ENCODE results near the gene CBLN3.
"Not testable (repeated sequence)": the region's sequence is repeated elsewhere in the genome, so short reads cannot be mapped to it uniquely, and the experiment has no call there.

The CBLN3 gene

GRCh38 chr14:24429395-24430142 is at the start of gene CBLN3, which contains the start of gene KHNYN:
Gene CBLN3, minus strand, starts transcription at chr14:24429668. Its CDS starts 614 bp downstream, at chr14:24429054.
Gene KHNYN, plus strand, starts transcription at chr14:24429954. Its CDS starts 777 bp downstream, at chr14:24430731.
- DNase-seq, result no peak

- no peak for DNase-seq
These were observed 45.8 kb upstream of the CBLN3 start for GRCh38 chr14:24475261-24475660.

GRCh38 chr14:24473211-24473610 is 43.7 kb upstream of the CBLN3 start:
- DNase-seq, result no peak

GRCh38 chr14:24470450-24470849 is 41.0 kb upstream of the CBLN3 start:
- DNase-seq, result not testable (repeated sequence)

- DNase-seq, result no peak
These were observed 36.3 kb upstream of the CBLN3 start for GRCh38 chr14:24465805-24466204.

GRCh38 chr14:24465368-24465767 is 35.9 kb upstream of the CBLN3 start:
- DNase-seq, result no peak

GRCh38 chr14:24463884-24464785 is 34.7 kb upstream of the CBLN3 start:
- no peak for DNase-seq

- DNase-seq, result no peak
These were observed 33.8 kb upstream of the CBLN3 start for GRCh38 chr14:24463017-24463883.

- DNase-seq, result no peak
These were observed 31.9 kb upstream of the CBLN3 start for GRCh38 chr14:24461336-24461735.

GRCh38 chr14:24459331-24459730 is 29.9 kb upstream of the CBLN3 start:
- no peak for DNase-seq

GRCh38 chr14:24458736-24459135 is 29.3 kb upstream of the CBLN3 start:
- DNase-seq, result no peak

- no peak for DNase-seq
These were observed 27.5 kb upstream of the CBLN3 start for GRCh38 chr14:24456980-24457379.

- not testable (repeated sequence) for DNase-seq
These were observed 21.4 kb upstream of the CBLN3 start for GRCh38 chr14:24450828-24451227.

GRCh38 chr14:24443053-24443665 is 13.7 kb upstream of the CBLN3 start:
- DNase-seq, result no peak

- no peak for DNase-seq
These were observed 13.0 kb upstream of the CBLN3 start, which contains the start of gene SDR39U1 for GRCh38 chr14:24442240-24443052. Gene SDR39U1, minus strand, starts transcription at chr14:24442776. Its CDS starts 7 bp downstream, at chr14:24442769.

- no peak for DNase-seq
These were observed 12.4 kb upstream of the CBLN3 start for GRCh38 chr14:24441904-24442239.

GRCh38 chr14:24441485-24441884 is 12.0 kb upstream of the CBLN3 start:
- DNase-seq, result no peak

GRCh38 chr14:24440606-24441399 is 11.3 kb upstream of the CBLN3 start:
- no peak for DNase-seq

- no peak for DNase-seq
These were observed 10.6 kb upstream of the CBLN3 start for GRCh38 chr14:24439830-24440605.

- DNase-seq, result no peak
These were observed 9.8 kb upstream of the CBLN3 start for GRCh38 chr14:24439257-24439656.
